HG02981 (cell line): ENCODE results near the gene EIF4EBP3.

Experiments
- ATAC-seq: cut with Tn5 transposase; IDR thresholded peaks from one replicate; pipeline ENCODE4 v1.9.1; 2021; ENCODE audit warnings: mild to moderate bottlenecking, moderate library complexity; ENCODE audit not compliant: unreplicated experiment

The EIF4EBP3 gene

GRCh38 chr5:140547508-140548299 lies at the start of gene EIF4EBP3:
EIF4EBP3 (plus strand) TSS chr5:140547662; CDS start chr5:140547738, 76 bp downstream.
- peak; percentile 99 for ATAC-seq

DNA sequence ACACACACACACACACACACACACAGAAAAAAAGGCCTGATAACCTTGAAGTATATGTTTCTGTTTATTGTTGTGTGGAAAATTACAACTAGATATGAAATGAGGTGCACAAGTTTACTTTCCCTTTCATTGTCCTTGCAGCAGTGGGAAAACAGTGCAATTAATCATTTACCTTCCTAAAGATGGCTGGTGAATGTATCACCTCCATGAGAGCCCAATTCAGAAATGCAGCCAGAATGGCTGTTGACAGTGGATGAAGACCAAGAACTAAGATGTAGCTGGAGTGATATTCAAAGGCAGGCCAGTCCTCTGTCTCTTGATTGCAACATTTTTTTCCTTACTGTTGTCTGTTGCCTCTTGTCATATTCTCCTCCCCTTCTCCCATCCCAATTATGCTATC lies 49.6 kb upstream of the EIF4EBP3 start:
- ATAC-seq: no peak

DNA sequence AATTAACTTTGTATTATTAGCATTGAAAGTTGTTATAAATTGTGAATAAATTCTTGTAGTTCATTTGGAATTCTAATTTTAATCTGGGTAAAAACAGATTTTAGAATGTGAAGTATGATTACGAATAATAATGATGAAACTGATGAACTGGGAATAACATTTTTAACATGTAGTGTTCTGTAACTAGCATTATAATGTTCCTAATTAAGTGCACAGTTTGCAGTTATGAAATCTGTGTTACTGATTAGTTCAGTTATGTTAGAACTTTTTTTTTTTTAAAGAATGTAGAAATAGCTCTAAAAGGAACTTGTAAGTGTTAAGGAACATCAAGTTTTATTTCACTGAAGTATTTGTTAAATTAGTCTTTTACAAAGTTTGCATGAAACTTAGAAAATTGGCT lies 48.9 kb upstream of the EIF4EBP3 start:
- no peak for ATAC-seq

- ATAC-seq: no peak
Observed at GRCh38 chr5:140502834-140503233, 44.6 kb upstream of the EIF4EBP3 start.

GRCh38 chr5:140509898-140510297 lies 37.6 kb upstream of the EIF4EBP3 start:
- no peak for ATAC-seq

DNA sequence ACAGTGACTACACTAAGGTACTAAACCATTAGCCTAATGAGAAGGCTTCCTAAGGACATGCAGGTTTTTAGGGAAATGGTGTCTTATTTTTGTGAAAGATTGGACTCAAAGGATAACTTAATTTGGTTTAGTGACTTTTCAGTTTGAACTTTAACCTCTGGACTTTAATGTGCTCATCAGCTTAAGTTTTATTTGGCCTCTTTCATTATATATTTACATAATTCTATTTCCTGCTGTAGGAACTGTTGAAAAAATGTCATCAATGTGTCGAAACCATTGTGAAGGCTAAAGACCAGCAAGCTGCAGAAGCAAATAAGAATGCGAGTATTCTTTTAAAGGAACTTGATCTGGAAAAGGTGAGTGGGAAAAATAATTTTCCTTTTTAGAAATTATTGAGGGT lies 34.3 kb upstream of the EIF4EBP3 start:
- no peak for ATAC-seq

- ATAC-seq: no peak
Observed at GRCh38 chr5:140524003-140524402, 23.5 kb upstream of the EIF4EBP3 start.

GRCh38 chr5:140540227-140540626 lies 7.2 kb upstream of the EIF4EBP3 start:
- ATAC-seq: no peak

DNA sequence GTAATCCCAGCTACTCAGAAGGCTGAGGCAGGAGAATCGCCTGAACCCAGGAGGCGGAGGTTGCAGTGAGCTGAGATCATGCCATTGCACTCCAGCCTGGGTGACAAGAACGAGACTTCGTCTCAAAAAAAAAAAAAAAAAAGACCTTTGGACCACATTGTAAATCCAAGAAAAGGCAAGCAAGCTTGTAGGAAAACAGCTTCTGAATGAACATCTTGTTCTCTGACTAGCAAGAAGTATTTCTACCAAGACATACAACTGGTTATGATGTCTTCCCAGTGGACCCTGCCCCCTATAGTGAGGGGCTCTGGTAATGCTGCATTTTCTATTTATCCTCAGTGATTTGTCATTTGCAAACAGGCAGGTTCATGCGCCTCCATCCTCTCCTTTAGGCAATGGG lies 4.5 kb upstream of the EIF4EBP3 start:
- no peak for ATAC-seq

DNA sequence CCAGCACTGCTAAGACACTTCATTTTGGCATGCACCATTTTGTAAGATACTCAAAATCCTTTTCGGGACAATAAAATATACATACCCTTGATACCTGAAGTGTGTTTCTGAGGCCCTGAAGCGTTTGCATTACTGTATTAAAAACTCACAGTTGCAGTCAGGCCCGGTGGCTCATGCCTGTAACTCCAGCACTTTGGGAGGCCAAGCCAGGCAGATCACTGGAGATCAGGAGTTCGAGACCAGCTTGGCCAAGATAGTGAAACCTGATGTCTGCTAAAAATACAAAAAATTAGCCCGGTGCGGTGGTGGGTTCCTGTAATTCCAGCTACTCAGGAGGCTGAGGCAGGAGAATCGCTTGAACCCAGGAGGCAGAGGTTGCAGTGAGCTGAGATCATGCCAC lies 2.5 kb upstream of the EIF4EBP3 start:
- no peak for ATAC-seq

DNA sequence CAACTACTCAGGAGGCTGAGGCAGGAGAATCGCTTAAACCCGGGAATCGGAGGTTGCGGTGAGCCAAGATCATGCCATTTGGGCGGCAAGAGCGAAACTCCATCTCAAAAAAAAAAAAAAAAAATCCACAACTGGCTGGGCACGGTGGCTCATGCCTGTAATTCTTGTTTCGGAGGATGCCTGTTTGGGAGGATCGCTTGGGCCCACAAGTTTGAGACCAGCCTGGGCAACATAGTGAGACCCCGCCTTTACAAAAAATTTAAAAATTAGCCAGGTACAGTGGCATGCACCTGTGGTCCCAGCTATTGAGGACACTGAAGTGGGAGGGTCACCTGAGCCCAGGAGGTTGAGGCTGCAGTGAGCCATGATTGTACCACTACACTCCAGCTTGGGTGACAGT lies 1.9 kb upstream of the EIF4EBP3 start:
- no peak for ATAC-seq

DNA sequence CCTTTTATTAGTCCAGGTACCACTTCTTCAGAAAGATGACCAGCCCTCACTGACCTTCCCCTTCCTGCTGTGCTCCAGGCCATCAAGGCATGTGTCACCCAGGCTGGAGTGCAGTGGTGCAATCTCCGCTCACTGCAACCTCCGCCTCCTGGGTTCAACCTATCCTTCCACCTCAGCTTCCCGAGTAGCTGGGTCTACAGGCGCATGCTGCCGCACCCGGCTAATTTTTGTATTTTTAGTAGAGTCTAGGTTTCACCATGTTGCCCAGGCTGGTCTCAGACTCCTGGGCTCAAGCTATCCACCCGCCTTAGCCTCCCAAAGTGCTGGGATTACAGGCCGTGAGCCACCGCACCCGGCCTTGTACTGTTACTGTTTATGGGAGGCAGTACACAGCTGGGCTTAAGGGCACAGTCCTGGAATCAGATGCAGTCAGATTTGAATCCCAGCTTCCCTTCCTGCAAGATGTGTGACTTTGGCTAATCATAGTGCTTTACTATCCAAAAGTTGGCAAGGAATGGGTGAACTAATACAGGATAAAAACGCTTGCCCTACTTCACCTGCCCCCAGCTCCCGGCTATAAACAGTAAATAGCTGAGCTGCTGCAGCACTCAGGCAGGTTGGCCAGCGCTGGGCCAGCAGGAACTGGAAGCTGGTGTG lies 483 bp upstream of the EIF4EBP3 start:
- ATAC-seq: no peak

GRCh38 chr5:140548300-140548688 lies 832 bp downstream of the EIF4EBP3 start:
- ATAC-seq: no peak

DNA sequence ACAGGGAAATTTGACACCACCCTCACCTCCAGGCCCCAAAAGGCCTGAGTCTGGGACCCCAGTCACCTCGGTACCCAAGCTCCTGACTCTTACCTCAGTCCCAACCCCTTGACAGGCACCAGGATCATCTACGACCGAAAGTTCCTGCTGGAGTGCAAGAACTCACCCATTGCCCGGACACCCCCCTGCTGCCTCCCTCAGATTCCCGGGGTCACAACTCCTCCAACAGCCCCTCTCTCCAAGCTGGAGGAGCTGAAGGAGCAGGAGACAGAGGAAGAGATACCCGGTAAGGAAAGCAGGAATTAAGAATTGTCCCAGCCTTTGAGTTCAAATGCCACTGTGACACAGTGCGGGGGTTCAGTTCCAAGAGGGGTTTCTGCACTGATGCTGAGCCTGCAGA lies 1.3 kb downstream of the EIF4EBP3 start:
- no peak for ATAC-seq

GRCh38 chr5:140549237-140550144 lies 2.0 kb downstream of the EIF4EBP3 start:
- ATAC-seq: no peak

- no peak for ATAC-seq
Observed at GRCh38 chr5:140550147-140551079, 3.0 kb downstream of the EIF4EBP3 start.

GRCh38 chr5:140551872-140552271 lies 4.4 kb downstream of the EIF4EBP3 start:
- ATAC-seq: no peak

- no peak for ATAC-seq
Observed at GRCh38 chr5:140553657-140554056, 6.2 kb downstream of the EIF4EBP3 start.

- no peak for ATAC-seq
Observed at GRCh38 chr5:140554454-140554853, 7.0 kb downstream of the EIF4EBP3 start.

- peak; percentile 27 for ATAC-seq
Observed at GRCh38 chr5:140555747-140556312, 8.4 kb downstream of the EIF4EBP3 start.
